Smooth muscle cell (in vitro differentiated cells): Measurements from ENCODE around the gene KLF5. TPM values are rescaled to one million over a fixed set of nuclear protein-coding genes. Genes with fewer than 3 reads are reported as not detected.
"Not testable (repeated sequence)": the region's sequence is repeated elsewhere in the genome, so short reads cannot be mapped to it uniquely, and the experiment has no call there.

Experiments used
- DNase-seq: peaks from one replicate; lab custom pipeline; 2025; ENCODE audit not compliant: unreplicated experiment; lab: John Stamatoyannopoulos, UW
- H2AFZ ChIP-seq: fragments of 200-600 bp; sonication (generic); 2 replicates; pipeline ENCODE4 v1.6.0; 2016; ENCODE audit warnings: antibody characterized with exemption, low read depth, mild to moderate bottlenecking
- H3F3A ChIP-seq: fragments of 200-600 bp; sonication (generic); 2 replicates; pipeline ENCODE4 v1.6.0; 2017; ENCODE audit warnings: antibody characterized with exemption, low read depth
- H3K27ac ChIP-seq: fragments of 200-600 bp; sonication (generic); 2 replicates; pipeline ENCODE4 v1.5.1; 2016; ENCODE audit warnings: low read depth, mild to moderate bottlenecking
- H3K27me3 ChIP-seq: fragments of 200-600 bp; sonication (generic); 2 replicates; pipeline ENCODE4 v1.6.1; 2016; ENCODE audit warnings: low read depth, mild to moderate bottlenecking
- H3K36me3 ChIP-seq: fragments of 200-600 bp; sonication (generic); 2 replicates; pipeline ENCODE4 v1.5.1; 2016; ENCODE audit warnings: low read depth
- H3K4me1 ChIP-seq: fragments of 200-600 bp; sonication (generic); 2 replicates; pipeline ENCODE4 v1.5.1; 2016; ENCODE audit warnings: low read depth
- H3K4me2 ChIP-seq: fragments of 200-600 bp; sonication (generic); 2 replicates; pipeline ENCODE4 v1.6.0; 2016; ENCODE audit warnings: mild to moderate bottlenecking
- H3K4me3 ChIP-seq: fragments of 200-600 bp; sonication (generic); 2 replicates; pipeline ENCODE4 v1.5.1; 2016; ENCODE audit warnings: mild to moderate bottlenecking
- H3K79me2 ChIP-seq: fragments of 200-600 bp; sonication (generic); 2 replicates; pipeline ENCODE4 v1.6.0; 2016; ENCODE audit warnings: low read depth, mild to moderate bottlenecking
- H3K9ac ChIP-seq: fragments of 200-600 bp; sonication (generic); 2 replicates; pipeline ENCODE4 v1.6.0; 2016; ENCODE audit warnings: low read depth
- H3K9me3 ChIP-seq: fragments of 200-600 bp; sonication (generic); replicated peaks from 2 replicates; pipeline ENCODE4 v1.5.1; 2016; ENCODE audit warnings: low read depth
- H4K20me1 ChIP-seq: fragments of 200-600 bp; sonication (generic); 2 replicates; pipeline ENCODE4 v1.6.0; 2016; ENCODE audit warnings: low read depth
- CTCF ChIP-seq: fragments of 200-600 bp; sonication (generic); IDR thresholded peaks from 2 replicates; pipeline ENCODE4 v1.5.1; 2017; ENCODE audit warnings: borderline replicate concordance, mild to moderate bottlenecking, antibody characterized with exemption; ENCODE audit not compliant: insufficient read depth, poor library complexity, severe bottlenecking
- WGBS: methylation state at CpG from one replicate; pipeline ENCODE4 v1.1.7; 2016; ENCODE audit warnings: low lambda C conversion rate; 5-methylcytosine and 5-hydroxymethylcytosine counted together
- polyA plus RNA-seq: library from polyadenylated mRNA; unstranded; fragments of >200 nt; fragmentation: Nextera tagmentation; extraction: Ambion mirVana; gene quantifications from 2 replicates; pipeline ENCODE4 v1.2.1, GENCODE V29; 2016
- total RNA-seq: library from RNA; depleted of rRNA; stranded (reverse); fragments of >200 nt; gene quantifications from 2 replicates; pipeline ENCODE4 v1.2.3, GENCODE V29; 2014

The KLF5 gene
- total and polyA plus RNA-seq, 2 experiments from 2014 or later, result 9.7 to 30.0 TPM

GRCh38 chr13:73040968-73041596 lies 17.7 kb upstream of the KLF5 start:
- Histone ChIP-seq H4K20me1 (no peaks in the 10 kb centered on the region), H3K36me3 (no peaks in the 10 kb centered on the region), H3K27me3 (no peaks in the 10 kb centered on the region), H3K4me1 (no peaks in the 10 kb centered on the region), H3K27ac (no peak overlapping the region), H3F3A (no peaks in the 10 kb centered on the region), H3K79me2 (no peaks in the 10 kb centered on the region), H3K9ac (no peak overlapping the region), H3K9me3 (no peaks in the 10 kb centered on the region), H2AFZ (no peak overlapping the region), H3K4me3 (no peak overlapping the region), H3K4me2 (no peak overlapping the region)
- DNase-seq, result no peak
- TF ChIP-seq CTCF, result no peak
- 90% methylated on average over 7 of the region's 7 CpGs for WGBS

GRCh38 chr13:73045031-73045430 lies 13.8 kb upstream of the KLF5 start:
- no peak for TF ChIP-seq CTCF
- WGBS, result 96% methylated on average over 6 of the region's 6 CpGs
- H3K79me2 ChIP-seq, result no peaks in the 10 kb centered on the region

GRCh38 chr13:73048615-73049014 lies 10.2 kb upstream of the KLF5 start:
- not testable (repeated sequence) for H3K79me2 ChIP-seq, H3K4me3 ChIP-seq, DNase-seq, H3K36me3 ChIP-seq, H2AFZ ChIP-seq, H3K4me2 ChIP-seq, H3K9me3 ChIP-seq, H3K4me1 ChIP-seq, H3F3A ChIP-seq, H3K27me3 ChIP-seq, H3K9ac ChIP-seq, H3K27ac ChIP-seq, H4K20me1 ChIP-seq
- 81% methylated on average over 2 of the region's 2 CpGs for WGBS

More at GRCh38 chr13:73045031-73045430, 13.8 kb upstream of the KLF5 start:
- H3K27ac ChIP-seq, result no peak overlapping the region
- no peak overlapping the region for H3K4me3 ChIP-seq
- no peaks in the 10 kb centered on the region for H3K4me1 ChIP-seq
- no peaks in the 10 kb centered on the region for H3K27me3 ChIP-seq
- DNase-seq, result no peak
- H3K4me2 ChIP-seq, result no peak overlapping the region
- no peaks in the 10 kb centered on the region for H3K36me3 ChIP-seq
- H2AFZ ChIP-seq, result no peak overlapping the region
- H3K9ac ChIP-seq, result no peak overlapping the region
- no peaks in the 10 kb centered on the region for H3F3A ChIP-seq
- H3K9me3 ChIP-seq, result no peaks in the 10 kb centered on the region
- H4K20me1 ChIP-seq, result no peaks in the 10 kb centered on the region

- no peaks in the 10 kb centered on the region for H3K79me2 ChIP-seq
- no peaks in the 10 kb centered on the region for H4K20me1 ChIP-seq
- WGBS, result 56% methylated on average over 5 of the region's 5 CpGs
- no peaks in the 10 kb centered on the region for H3K9me3 ChIP-seq
- no peak for TF ChIP-seq CTCF
- no peak overlapping the region for H3K4me3 ChIP-seq
- no peaks in the 10 kb centered on the region for H3K36me3 ChIP-seq
- no peak overlapping the region for H3K9ac ChIP-seq
- no peaks in the 10 kb centered on the region for H3K27me3 ChIP-seq
- H3K27ac ChIP-seq, result peak overlapping the region; percentile 69
- DNase-seq, result no peak
- H3K4me2 ChIP-seq, result no peak overlapping the region
- H3F3A ChIP-seq, result peaks cover 5% of the 10 kb centered on the region
- H2AFZ ChIP-seq, result no peak overlapping the region
- peaks cover 30% of the 10 kb centered on the region for H3K4me1 ChIP-seq
Measured at GRCh38 chr13:73054712-73055111, 4.1 kb upstream of the KLF5 start.
